GM12878 (cell line): ENCODE measurements around the gene GOLGA6A. TPM values are rescaled to one million over a fixed set of nuclear protein-coding genes. Genes with fewer than 3 reads are reported as not detected.

Source experiments
- ATAC-seq: fragments of 200-7000 bp; cut with Tn5 transposase; 3 replicates; pipeline ENCODE4 v1.9.1; 2020; ENCODE audit warnings: mild to moderate bottlenecking, moderate library complexity
- BruUV-seq: library from RNA; stranded (reverse); fragments of 400-500 nt; replicated peaks from 2 replicates; lab custom pipeline; 2021; lab: Mats Ljungman, UMichigan
- CTCF ChIA-PET: fragments of 300-600 bp; sonication (Branson Sonifier 250); formaldehyde crosslinking; extraction: SDS; loops from one replicate; lab custom pipeline; 2021; ENCODE audit warnings: inconsistent platforms; lab: Yijun Ruan, JAX
- POLR2A ChIA-PET: fragments of 350-600 bp; formaldehyde crosslinking; extraction: SDS; loops from one replicate; lab custom pipeline; 2021; ENCODE audit warnings: inconsistent platforms; lab: Charles Lee
- RAD21 ChIA-PET: fragments of 300-600 bp; sonication (Branson Sonifier 250); formaldehyde crosslinking; loops from one replicate; lab custom pipeline; 2023; ENCODE audit warnings: antibody characterized with exemption; ENCODE audit not compliant: unreplicated experiment; lab: Charles Lee
- SMC1A ChIA-PET: fragments of 300-600 bp; sonication (Branson Sonifier 250); formaldehyde crosslinking; loops from one replicate; lab custom pipeline; 2023; ENCODE audit not compliant: unreplicated experiment, uncharacterized antibody; lab: Charles Lee
- DNase-seq: peaks from one replicate; pipeline ENCODE4 v3.0.0-alpha.2; 2011; ENCODE audit warnings: low read depth, low spot score
- FAIRE-seq: peaks from 3 replicates; lab custom pipeline; 2011; peaks lifted over from hg19 to GRCh38; lab: Jason Lieb, UNC
- H2AFZ ChIP-seq: 2 replicates; pipeline ENCODE4 v1.6.0; 2011; ENCODE audit warnings: low read depth, low read length, control low read depth; ENCODE audit not compliant: control insufficient read depth
- H3K27ac ChIP-seq: 2 replicates; pipeline ENCODE4 v1.5.1; 2011; ENCODE audit warnings: control low read depth; ENCODE audit not compliant: control insufficient read depth, insufficient read depth
- H3K27me3 ChIP-seq, 2 experiments: replicated peaks in 1 of 2; 2 replicates each; pipeline versions ENCODE4 v1.6.0 to v1.6.1; 2011; ENCODE audit warnings: low read length in 1 of 2; ENCODE audit not compliant: control insufficient read depth in 2 of 2, insufficient read depth in 2 of 2
- H3K36me3 ChIP-seq, 2 experiments: 2 replicates each; pipeline ENCODE4 v1.5.1; 2011; ENCODE audit warnings: low read length in 1 of 2; ENCODE audit not compliant: control insufficient read depth in 2 of 2, insufficient read depth in 2 of 2
- H3K4me1 ChIP-seq: 2 replicates; pipeline ENCODE4 v1.6.1; 2011; ENCODE audit warnings: mild to moderate bottlenecking, low read length, moderate library complexity, mixed read lengths; ENCODE audit not compliant: control insufficient read depth, insufficient read depth
- H3K4me2 ChIP-seq: 2 replicates; pipeline ENCODE4 v1.6.0; 2011; ENCODE audit warnings: control low read depth; ENCODE audit not compliant: control insufficient read depth, insufficient read depth
- H3K4me3 ChIP-seq: fragments of 200-600 bp; sonication (generic); 2 replicates; pipeline ENCODE4 v1.5.1; 2016
- H3K79me2 ChIP-seq: 2 replicates; pipeline ENCODE4 v1.6.0; 2011; ENCODE audit warnings: low read length; ENCODE audit not compliant: control insufficient read depth, insufficient read depth
- H3K9ac ChIP-seq: 2 replicates; pipeline ENCODE4 v1.8.0; 2011; ENCODE audit warnings: low read length, control low read depth, mixed read lengths; ENCODE audit not compliant: control insufficient read depth, insufficient read depth
- H3K9me3 ChIP-seq: replicated peaks from 3 replicates; pipeline ENCODE4 v1.5.1; 2011; ENCODE audit warnings: mild to moderate bottlenecking, low read length; ENCODE audit not compliant: control insufficient read depth, insufficient read depth
- H4K20me1 ChIP-seq: 2 replicates; pipeline ENCODE4 v1.6.0; 2011; ENCODE audit not compliant: control insufficient read depth, insufficient read depth
- CBX3 ChIP-seq: fragments of 200-600 bp; sonication (generic); IDR thresholded peaks from 2 replicates; pipeline ENCODE4 v1.6.1; 2016; ENCODE audit warnings: low read depth, borderline replicate concordance
- CBX5 ChIP-seq: sonication (generic); IDR thresholded peaks from 2 replicates; pipeline ENCODE4 v1.6.1; 2016; ENCODE audit warnings: low read depth, moderate library complexity, mild to moderate bottlenecking, inconsistent platforms
- CREM ChIP-seq: IDR thresholded peaks from 2 replicates; pipeline ENCODE4 v1.6.1; 2014; ENCODE audit warnings: antibody characterized with exemption, low read depth
- DPF2 ChIP-seq: fragments of 450-650 bp; IDR thresholded peaks from 2 replicates; pipeline ENCODE4 v1.6.1; 2017; ENCODE audit warnings: mild to moderate bottlenecking
- EED ChIP-seq: sonication (generic); IDR thresholded peaks from 2 replicates; pipeline ENCODE4 v1.6.1; 2016; ENCODE audit warnings: antibody characterized with exemption, low read depth
- POLR2A ChIP-seq: IDR thresholded peaks from 2 replicates; pipeline ENCODE4 v1.6.1; 2011; ENCODE audit warnings: low read depth, mild to moderate bottlenecking, low read length
- RAD21 ChIP-seq: IDR thresholded peaks from 2 replicates; pipeline ENCODE4 v1.6.1; 2011; ENCODE audit warnings: mild to moderate bottlenecking, low read depth, low read length, moderate library complexity; ENCODE audit not compliant: insufficient read depth
- SUPT20H ChIP-seq: IDR thresholded peaks from 2 replicates; pipeline ENCODE4 v1.6.1; 2011; ENCODE audit warnings: low read depth, mild to moderate bottlenecking, low read length, moderate library complexity, borderline replicate concordance; ENCODE audit not compliant: control insufficient read depth
- WGBS: methylation state at CpG from one replicate; pipeline ENCODE4 v1.1.6; 2016; ENCODE audit warnings: low lambda C conversion rate; ENCODE audit not compliant: insufficient replicate concordance, insufficient coverage; ENCODE audit errors: missing lambda C conversion rate; 5-methylcytosine and 5-hydroxymethylcytosine counted together
- in situ Hi-C: fragments of 300-500 bp; cut with MboI; formaldehyde crosslinking; loops from 9 replicates; pipeline ENCODE4 v1.14.3; 2018; ENCODE audit warnings: mixed read lengths
- intact Hi-C: fragments of 100-400 bp; cut with micrococcal nuclease; formaldehyde crosslinking; loops from one replicate; pipeline ENCODE4 v1.14.2; 2022; ENCODE audit not compliant: unreplicated experiment
- polyA plus RNA-seq, 11 experiments: library from polyadenylated mRNA; depleted of rRNA in 4 of 11; unstranded in 6 of 11; stranded (reverse) in 5 of 11; fragments of >200 nt; fragmentation: Nextera tagmentation in 4 of 11; fragmentation: Illumina TruSeq in 1 of 11; extraction: Ambion mirVana in 4 of 11; extraction: Trizol in 1 of 11; gene quantifications; 1 replicate in 1 of 11; 2 replicates in 10 of 11; pipeline versions ENCODE4 v1.2.1 to v1.2.3, GENCODE V29; 2011 to 2016; ENCODE audit warnings: inconsistent platforms in 2 of 11, missing spikeins in 2 of 11, low read depth in 1 of 11
- total RNA-seq, 4 experiments: library from RNA; depleted of rRNA in 3 of 4; stranded (reverse); fragments of >200 nt in 3 of 4; fragmentation: Illumina TruSeq in 1 of 4; extraction: Trizol in 1 of 4; gene quantifications; 2 replicates each; pipeline versions ENCODE4 v1.2.1 to v1.2.3, GENCODE V29; 2013 to 2021
- TF ChIP-seq, protein P1 (sequence below): fragments of 450-650 bp; IDR thresholded peaks from 2 replicates; pipeline ENCODE4 v1.6.1; 2017; ENCODE audit warnings: antibody characterized with exemption, mild to moderate bottlenecking, moderate library complexity
- TF ChIP-seq, protein P2 (sequence below), 3 experiments: IDR thresholded peaks in 2 of 3; conservative IDR thresholded peaks in 1 of 3; 2 replicates each; pipeline ENCODE4 v1.5.1; 2011; ENCODE audit warnings: low read depth in 3 of 3, low read length in 3 of 3, mild to moderate bottlenecking in 3 of 3, control low read depth in 2 of 3, moderate library complexity in 2 of 3, inconsistent platforms in 1 of 3, mixed read lengths in 1 of 3; ENCODE audit not compliant: control insufficient read depth in 2 of 3, insufficient read depth in 1 of 3; ENCODE audit errors: extremely low read depth in 1 of 3
- TF ChIP-seq, protein P3 (sequence below): fragments of 450-650 bp; IDR thresholded peaks from 2 replicates; pipeline ENCODE4 v1.6.1; 2017; ENCODE audit warnings: mild to moderate bottlenecking, low read depth, inconsistent platforms; ENCODE audit not compliant: poor library complexity, severe bottlenecking

The GOLGA6A gene
- total and polyA plus RNA-seq, 10 of the 15 experiments (the other 5 are each of a cell fraction or from before 2014, with no cell fraction given): not detected

DNA sequence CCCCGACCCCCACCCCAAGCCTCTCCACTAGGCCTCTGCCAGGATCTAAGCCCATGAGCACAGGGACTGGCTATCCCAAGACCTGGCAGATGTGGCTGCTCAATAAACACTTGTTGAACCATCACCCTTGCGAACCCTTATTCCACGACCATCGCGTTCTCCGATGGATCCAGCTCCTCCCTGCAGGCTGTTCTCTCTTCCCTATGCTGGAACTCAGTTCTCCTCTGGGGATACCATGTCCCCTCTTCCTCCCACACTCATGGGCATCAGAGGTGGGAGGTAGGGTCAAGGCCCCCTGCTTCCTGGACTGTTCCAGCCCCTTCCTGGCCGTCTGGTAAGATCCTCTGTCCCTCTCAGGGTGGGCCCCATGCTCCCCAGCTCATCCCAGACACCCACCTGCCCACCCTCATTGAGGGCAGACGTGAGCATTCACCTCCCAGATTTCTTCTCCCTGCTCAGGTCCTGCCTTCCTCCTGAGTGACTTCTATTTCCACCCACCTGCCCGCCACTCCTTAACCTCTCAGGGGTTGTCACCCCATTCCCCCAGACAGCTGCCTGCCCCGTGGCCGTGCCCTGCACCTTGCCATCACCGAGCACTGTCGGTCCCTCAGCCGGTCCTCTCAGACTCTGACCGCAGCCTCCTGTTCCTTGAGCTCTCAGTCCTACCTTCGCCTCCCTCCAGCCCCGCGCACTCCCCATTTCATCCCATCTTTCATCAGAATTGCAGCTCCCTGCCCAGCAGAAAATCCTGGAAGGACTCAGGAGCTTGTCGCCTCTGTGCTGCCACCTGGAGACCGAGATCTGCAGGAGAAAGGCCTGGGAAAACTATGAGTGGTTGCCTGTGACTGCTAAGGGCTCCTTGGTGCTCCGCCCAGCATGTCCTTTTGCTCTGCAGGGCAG is 45.8 kb downstream of the GOLGA6A start:
- intact Hi-C loops: no loop called here
- TF ChIP-seq, protein P1, sequence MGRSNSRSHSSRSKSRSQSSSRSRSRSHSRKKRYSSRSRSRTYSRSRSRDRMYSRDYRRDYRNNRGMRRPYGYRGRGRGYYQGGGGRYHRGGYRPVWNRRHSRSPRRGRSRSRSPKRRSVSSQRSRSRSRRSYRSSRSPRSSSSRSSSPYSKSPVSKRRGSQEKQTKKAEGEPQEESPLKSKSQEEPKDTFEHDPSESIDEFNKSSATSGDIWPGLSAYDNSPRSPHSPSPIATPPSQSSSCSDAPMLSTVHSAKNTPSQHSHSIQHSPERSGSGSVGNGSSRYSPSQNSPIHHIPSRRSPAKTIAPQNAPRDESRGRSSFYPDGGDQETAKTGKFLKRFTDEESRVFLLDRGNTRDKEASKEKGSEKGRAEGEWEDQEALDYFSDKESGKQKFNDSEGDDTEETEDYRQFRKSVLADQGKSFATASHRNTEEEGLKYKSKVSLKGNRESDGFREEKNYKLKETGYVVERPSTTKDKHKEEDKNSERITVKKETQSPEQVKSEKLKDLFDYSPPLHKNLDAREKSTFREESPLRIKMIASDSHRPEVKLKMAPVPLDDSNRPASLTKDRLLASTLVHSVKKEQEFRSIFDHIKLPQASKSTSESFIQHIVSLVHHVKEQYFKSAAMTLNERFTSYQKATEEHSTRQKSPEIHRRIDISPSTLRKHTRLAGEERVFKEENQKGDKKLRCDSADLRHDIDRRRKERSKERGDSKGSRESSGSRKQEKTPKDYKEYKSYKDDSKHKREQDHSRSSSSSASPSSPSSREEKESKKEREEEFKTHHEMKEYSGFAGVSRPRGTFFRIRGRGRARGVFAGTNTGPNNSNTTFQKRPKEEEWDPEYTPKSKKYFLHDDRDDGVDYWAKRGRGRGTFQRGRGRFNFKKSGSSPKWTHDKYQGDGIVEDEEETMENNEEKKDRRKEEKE: no peak
- TF ChIP-seq DPF2: no peak
- no peak for TF ChIP-seq CBX3
- TF ChIP-seq CBX5: no peak
- TF ChIP-seq CREM: no peak
- TF ChIP-seq, protein P2, sequence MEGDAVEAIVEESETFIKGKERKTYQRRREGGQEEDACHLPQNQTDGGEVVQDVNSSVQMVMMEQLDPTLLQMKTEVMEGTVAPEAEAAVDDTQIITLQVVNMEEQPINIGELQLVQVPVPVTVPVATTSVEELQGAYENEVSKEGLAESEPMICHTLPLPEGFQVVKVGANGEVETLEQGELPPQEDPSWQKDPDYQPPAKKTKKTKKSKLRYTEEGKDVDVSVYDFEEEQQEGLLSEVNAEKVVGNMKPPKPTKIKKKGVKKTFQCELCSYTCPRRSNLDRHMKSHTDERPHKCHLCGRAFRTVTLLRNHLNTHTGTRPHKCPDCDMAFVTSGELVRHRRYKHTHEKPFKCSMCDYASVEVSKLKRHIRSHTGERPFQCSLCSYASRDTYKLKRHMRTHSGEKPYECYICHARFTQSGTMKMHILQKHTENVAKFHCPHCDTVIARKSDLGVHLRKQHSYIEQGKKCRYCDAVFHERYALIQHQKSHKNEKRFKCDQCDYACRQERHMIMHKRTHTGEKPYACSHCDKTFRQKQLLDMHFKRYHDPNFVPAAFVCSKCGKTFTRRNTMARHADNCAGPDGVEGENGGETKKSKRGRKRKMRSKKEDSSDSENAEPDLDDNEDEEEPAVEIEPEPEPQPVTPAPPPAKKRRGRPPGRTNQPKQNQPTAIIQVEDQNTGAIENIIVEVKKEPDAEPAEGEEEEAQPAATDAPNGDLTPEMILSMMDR (IDR thresholded peaks at IDR 0.05 in 2 of 3, conservative IDR thresholded peaks at IDR 0.05 in 1 of 3; ENCODE audit: control insufficient read depth in 2 of 3, extremely low read depth in 1 of 3, insufficient read depth in 1 of 3, low read depth in 3 of 3, low read length in 3 of 3): peak; percentile 23 to 32 (median 23); a peak in 3 of 6 replicates
- TF ChIP-seq, protein P3, sequence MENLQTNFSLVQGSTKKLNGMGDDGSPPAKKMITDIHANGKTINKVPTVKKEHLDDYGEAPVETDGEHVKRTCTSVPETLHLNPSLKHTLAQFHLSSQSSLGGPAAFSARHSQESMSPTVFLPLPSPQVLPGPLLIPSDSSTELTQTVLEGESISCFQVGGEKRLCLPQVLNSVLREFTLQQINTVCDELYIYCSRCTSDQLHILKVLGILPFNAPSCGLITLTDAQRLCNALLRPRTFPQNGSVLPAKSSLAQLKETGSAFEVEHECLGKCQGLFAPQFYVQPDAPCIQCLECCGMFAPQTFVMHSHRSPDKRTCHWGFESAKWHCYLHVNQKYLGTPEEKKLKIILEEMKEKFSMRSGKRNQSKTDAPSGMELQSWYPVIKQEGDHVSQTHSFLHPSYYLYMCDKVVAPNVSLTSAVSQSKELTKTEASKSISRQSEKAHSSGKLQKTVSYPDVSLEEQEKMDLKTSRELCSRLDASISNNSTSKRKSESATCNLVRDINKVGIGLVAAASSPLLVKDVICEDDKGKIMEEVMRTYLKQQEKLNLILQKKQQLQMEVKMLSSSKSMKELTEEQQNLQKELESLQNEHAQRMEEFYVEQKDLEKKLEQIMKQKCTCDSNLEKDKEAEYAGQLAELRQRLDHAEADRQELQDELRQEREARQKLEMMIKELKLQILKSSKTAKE: no peak
- 0 out of 2 replicates have a peak, but pooled peaks have one; percentile 30 for TF ChIP-seq RAD21
- TF ChIP-seq SUPT20H: no peak
- TF ChIP-seq EED: no peak
- TF ChIP-seq POLR2A: peak; percentile 56
- TF ChIP-seq, all 136 proteins: peak for 3
- no TSS peak for BruUV-seq
- Histone ChIP-seq H3K4me3 (no peak overlapping the region), H3K9ac (no peak overlapping the region), H3K79me2 (no peaks in the 10 kb centered on the region), H2AFZ (no peak overlapping the region), H3K9me3 (no peaks in the 10 kb centered on the region), H3K4me1 (no peaks in the 10 kb centered on the region), H4K20me1 (no peaks in the 10 kb centered on the region; the same call in 1 of the 2 replicates), H3K4me2 (no peak overlapping the region), H3K27me3 (no peaks in the 10 kb centered on the region), H3K36me3 (peaks cover 31 to 35% of the 10 kb centered on the region in 2 experiments), H3K27ac (no peak overlapping the region)
- in situ Hi-C loops: no loop called here
- no peak for FAIRE-seq
- CTCF ChIA-PET: interaction anchor here (0.6 to 5.1 kb wide), 6 partner anchors 12 to 72 kb away, joined by 3 to 30 read pairs (median 4); no protein-coding TSS in a partner anchor
- SMC1A ChIA-PET: interaction anchor here (1.1 kb wide), 1 partner anchor 42 kb away, joined by 3 read pairs; the partner anchor contains the start of gene PML
- no peak for ATAC-seq
- POLR2A ChIA-PET: interaction anchor here (0.6 kb wide), 1 partner anchor 37 kb away, joined by 3 read pairs; no protein-coding TSS in a partner anchor
- DNase-seq: no peak
- RAD21 ChIA-PET: interaction anchor here (1.4 to 5.5 kb wide), 2 partner anchors 42 to 63 kb away, joined by 3 to 28 read pairs; partner anchors contain the start of gene PML
- 85% methylated on average over 20 of the region's 21 CpGs for WGBS
